Chondrocyte (in vitro differentiated cells): Measurements from ENCODE around the gene DGKI. TPM values are rescaled to one million over a fixed set of nuclear protein-coding genes. Genes with fewer than 3 reads are reported as not detected.

Experiments
- DNase-seq: peaks from one replicate; pipeline ENCODE4 v3.0.0; 2021; ENCODE audit warnings: mixed read lengths, low spot score
- H3K27ac Mint-ChIP-seq: one replicate; pipeline ENCODE4 v1.8.0; 2021; ENCODE audit warnings: mild to moderate bottlenecking, moderate library complexity, mixed read lengths; ENCODE audit not compliant: unreplicated experiment
- H3K27me3 Mint-ChIP-seq: 2 replicates; pipeline ENCODE4 v1.8.0; 2021; ENCODE audit warnings: low read depth, mixed read lengths
- H3K36me3 Mint-ChIP-seq: 2 replicates; pipeline ENCODE4 v1.8.0; 2021; ENCODE audit warnings: low read depth, mixed read lengths
- H3K4me1 Mint-ChIP-seq: 2 replicates; pipeline ENCODE4 v1.8.0; 2021; ENCODE audit warnings: low read depth, mild to moderate bottlenecking, mixed read lengths
- H3K4me3 Mint-ChIP-seq: one replicate; pipeline ENCODE4 v1.8.0; 2021; ENCODE audit warnings: mild to moderate bottlenecking, moderate library complexity, mixed read lengths; ENCODE audit not compliant: unreplicated experiment
- H3K9me3 Mint-ChIP-seq: 2 replicates; pipeline ENCODE4 v1.8.0; 2021; ENCODE audit warnings: low read depth, mixed read lengths
- total RNA-seq: library from RNA; stranded (reverse); gene quantifications from 3 replicates; pipeline ENCODE4 v1.2.1, GENCODE V29; 2021
- TF ChIP-seq, protein P1 (sequence below): fragments of 200-600 bp; sonication (generic); IDR thresholded peaks from 2 replicates; pipeline ENCODE4 v1.5.0; 2021; ENCODE audit warnings: antibody characterized with exemption, mild to moderate bottlenecking, moderate library complexity

Gene DGKI
- total RNA-seq, 1 donor from 2014 or later, result 15.3 TPM

DNA sequence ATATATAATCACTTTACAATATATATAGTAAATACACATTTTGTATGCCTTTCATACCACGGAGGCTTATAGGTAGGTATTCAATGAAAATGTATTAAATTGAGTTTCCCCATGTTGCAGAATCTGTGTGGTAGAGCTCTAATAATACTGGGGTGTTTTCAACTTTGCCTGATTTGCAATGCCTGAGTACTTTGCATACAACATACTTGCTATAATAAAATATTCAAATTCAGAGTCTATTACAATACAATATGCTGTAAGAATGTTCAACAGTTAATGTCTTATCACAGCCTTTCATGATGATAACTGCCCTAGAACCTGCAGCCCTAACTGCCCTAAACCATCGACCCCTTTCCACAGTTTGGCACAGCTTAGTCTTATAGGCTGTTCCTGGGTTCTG lies 114.6 kb downstream of the DGKI start:
- Mint-ChIP-seq H3K9me3 (no peaks in the 10 kb centered on the region), H3K4me3 (no peak overlapping the region), H3K27ac (no peak overlapping the region), H3K4me1 (peaks cover 15% of the 10 kb centered on the region), H3K36me3 (peaks cover 15% of the 10 kb centered on the region), H3K27me3 (no peaks in the 10 kb centered on the region)
- TF ChIP-seq, protein P1, sequence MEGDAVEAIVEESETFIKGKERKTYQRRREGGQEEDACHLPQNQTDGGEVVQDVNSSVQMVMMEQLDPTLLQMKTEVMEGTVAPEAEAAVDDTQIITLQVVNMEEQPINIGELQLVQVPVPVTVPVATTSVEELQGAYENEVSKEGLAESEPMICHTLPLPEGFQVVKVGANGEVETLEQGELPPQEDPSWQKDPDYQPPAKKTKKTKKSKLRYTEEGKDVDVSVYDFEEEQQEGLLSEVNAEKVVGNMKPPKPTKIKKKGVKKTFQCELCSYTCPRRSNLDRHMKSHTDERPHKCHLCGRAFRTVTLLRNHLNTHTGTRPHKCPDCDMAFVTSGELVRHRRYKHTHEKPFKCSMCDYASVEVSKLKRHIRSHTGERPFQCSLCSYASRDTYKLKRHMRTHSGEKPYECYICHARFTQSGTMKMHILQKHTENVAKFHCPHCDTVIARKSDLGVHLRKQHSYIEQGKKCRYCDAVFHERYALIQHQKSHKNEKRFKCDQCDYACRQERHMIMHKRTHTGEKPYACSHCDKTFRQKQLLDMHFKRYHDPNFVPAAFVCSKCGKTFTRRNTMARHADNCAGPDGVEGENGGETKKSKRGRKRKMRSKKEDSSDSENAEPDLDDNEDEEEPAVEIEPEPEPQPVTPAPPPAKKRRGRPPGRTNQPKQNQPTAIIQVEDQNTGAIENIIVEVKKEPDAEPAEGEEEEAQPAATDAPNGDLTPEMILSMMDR, result no peak
- DNase-seq, result no peak

DNA sequence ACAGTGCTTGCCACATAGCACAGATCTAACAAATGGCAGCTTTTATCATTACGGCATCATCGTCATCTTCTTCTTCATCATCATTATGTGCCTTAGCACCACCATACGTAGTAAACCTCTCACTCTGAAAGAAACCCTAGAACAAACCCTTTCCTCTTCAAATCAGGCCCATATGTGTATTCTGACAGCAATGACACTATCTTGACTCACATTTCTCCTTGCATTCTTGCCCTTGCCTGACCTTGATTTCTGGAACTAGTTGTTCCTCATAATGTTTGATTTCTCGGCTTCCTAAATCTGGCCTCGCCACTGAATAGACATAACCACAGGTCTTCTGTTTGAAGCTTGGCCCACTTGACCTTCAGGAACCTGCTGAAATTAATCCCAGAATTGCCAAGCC lies 115.3 kb downstream of the DGKI start:
- no peaks in the 10 kb centered on the region for H3K9me3 Mint-ChIP-seq
- no peak overlapping the region for H3K27ac Mint-ChIP-seq
- no peak overlapping the region for H3K4me3 Mint-ChIP-seq
- TF ChIP-seq, protein P1, result no peak
- H3K4me1 Mint-ChIP-seq, result peaks cover 15% of the 10 kb centered on the region
- DNase-seq, result no peak
- H3K36me3 Mint-ChIP-seq, result peaks cover 15% of the 10 kb centered on the region
- no peaks in the 10 kb centered on the region for H3K27me3 Mint-ChIP-seq

DNA sequence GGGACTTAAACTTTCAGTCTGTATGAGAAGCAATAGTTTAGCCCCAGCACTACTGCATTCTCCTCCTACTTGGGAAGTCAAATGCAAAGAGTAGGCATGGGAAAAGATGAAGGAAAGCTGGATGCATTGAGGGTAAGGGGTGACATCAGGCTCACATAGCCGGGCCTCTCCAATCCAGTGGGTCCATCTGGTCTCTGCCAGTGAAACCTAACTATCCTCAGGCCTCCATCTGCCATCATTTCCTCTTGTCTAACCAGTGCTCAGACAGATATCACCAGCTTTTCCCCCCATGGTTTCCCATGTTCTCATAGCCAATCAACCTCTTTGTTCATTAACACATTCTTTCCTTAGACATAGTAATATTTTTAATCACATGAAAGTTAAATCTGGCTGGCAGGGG lies 118.3 kb downstream of the DGKI start:
- DNase-seq, result no peak
- no peak overlapping the region for H3K4me3 Mint-ChIP-seq
- H3K27ac Mint-ChIP-seq, result no peak overlapping the region
- H3K9me3 Mint-ChIP-seq, result no peaks in the 10 kb centered on the region
- H3K4me1 Mint-ChIP-seq, result peaks cover 7% of the 10 kb centered on the region
- TF ChIP-seq, protein P1, result no peak
- H3K36me3 Mint-ChIP-seq, result peaks cover 21% of the 10 kb centered on the region
- H3K27me3 Mint-ChIP-seq, result no peaks in the 10 kb centered on the region

DNA sequence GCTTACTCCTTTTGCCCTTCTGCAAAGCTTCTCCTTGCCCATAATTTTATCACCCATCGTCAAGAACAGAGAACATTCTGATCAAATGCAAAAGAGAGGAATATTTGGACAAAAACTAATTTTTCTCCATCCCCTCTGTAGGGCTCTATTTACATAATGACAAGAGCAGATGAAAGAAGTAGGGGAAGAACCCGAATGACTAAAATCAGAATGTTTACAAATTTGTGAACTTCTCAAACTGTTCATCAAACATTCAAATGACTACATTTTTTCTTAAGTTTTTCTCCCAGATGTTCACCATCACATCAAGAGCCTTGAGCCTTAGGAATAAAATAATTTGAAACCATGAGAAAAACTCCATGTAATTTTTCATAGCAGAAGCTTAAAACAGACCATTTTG lies 119.4 kb downstream of the DGKI start:
- DNase-seq, result no peak
- H3K27ac Mint-ChIP-seq, result no peak overlapping the region
- H3K9me3 Mint-ChIP-seq, result no peaks in the 10 kb centered on the region
- TF ChIP-seq, protein P1, result no peak
- peaks cover 7% of the 10 kb centered on the region for H3K4me1 Mint-ChIP-seq
- H3K27me3 Mint-ChIP-seq, result no peaks in the 10 kb centered on the region
- H3K4me3 Mint-ChIP-seq, result no peak overlapping the region
- H3K36me3 Mint-ChIP-seq, result peaks cover 21% of the 10 kb centered on the region

DNA sequence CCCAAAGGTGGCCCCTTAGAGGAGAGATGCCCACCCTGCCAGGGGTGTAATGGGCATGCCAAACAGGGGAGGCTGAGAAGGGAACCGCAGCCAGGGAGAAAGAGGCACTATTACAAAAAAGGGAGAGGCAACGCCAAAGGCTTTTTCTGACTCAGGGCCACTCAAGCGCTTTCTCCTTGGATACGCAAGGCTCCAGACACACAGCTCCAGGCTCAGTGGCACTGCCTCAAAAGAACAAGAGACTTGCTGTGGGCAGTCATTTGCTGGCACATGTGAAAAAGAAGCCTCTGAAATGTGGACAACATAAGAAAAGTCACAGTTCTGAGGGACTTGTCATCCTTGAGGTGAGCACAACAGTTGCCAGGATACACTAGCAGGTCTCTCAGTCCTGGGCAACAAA lies 128.4 kb downstream of the DGKI start:
- Mint-ChIP-seq H3K4me3 (no peak overlapping the region), H3K27me3 (no peaks in the 10 kb centered on the region), H3K36me3 (peaks cover 20% of the 10 kb centered on the region), H3K9me3 (no peaks in the 10 kb centered on the region), H3K27ac (no peak overlapping the region), H3K4me1 (peaks cover 37% of the 10 kb centered on the region)
- DNase-seq, result no peak
- TF ChIP-seq, protein P1, result no peak
